GM12872 (cell line): ENCODE data around the gene SEMA3C.

Source experiments
- TF ChIP-seq, protein P1 (sequence below): IDR thresholded peaks from 3 replicates; pipeline ENCODE4 v1.5.1; 2011; ENCODE audit warnings: low read depth, mild to moderate bottlenecking, low read length, moderate library complexity; ENCODE audit not compliant: insufficient read depth

SEMA3C gene

DNA sequence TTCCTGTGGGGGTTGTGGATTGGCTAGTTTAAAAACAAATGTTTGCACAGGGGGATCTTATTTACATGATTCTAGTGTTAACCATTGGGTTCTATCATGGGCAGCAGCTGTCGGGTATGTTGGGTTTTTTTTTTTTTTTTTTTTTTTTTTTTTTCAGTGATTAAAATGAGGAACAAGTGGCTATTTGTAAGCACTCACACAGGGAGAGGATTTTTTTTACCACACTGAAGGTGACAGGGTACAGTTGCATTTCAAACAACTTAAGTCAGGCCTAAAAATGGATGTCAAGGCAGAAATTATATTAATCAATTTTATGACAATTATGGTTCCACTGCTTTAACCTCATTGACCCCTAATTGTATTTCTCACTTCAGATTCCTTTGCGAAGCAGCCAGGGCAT lies 187.6 kb downstream of the SEMA3C start:
- TF ChIP-seq, protein P1, sequence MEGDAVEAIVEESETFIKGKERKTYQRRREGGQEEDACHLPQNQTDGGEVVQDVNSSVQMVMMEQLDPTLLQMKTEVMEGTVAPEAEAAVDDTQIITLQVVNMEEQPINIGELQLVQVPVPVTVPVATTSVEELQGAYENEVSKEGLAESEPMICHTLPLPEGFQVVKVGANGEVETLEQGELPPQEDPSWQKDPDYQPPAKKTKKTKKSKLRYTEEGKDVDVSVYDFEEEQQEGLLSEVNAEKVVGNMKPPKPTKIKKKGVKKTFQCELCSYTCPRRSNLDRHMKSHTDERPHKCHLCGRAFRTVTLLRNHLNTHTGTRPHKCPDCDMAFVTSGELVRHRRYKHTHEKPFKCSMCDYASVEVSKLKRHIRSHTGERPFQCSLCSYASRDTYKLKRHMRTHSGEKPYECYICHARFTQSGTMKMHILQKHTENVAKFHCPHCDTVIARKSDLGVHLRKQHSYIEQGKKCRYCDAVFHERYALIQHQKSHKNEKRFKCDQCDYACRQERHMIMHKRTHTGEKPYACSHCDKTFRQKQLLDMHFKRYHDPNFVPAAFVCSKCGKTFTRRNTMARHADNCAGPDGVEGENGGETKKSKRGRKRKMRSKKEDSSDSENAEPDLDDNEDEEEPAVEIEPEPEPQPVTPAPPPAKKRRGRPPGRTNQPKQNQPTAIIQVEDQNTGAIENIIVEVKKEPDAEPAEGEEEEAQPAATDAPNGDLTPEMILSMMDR: no peak

DNA sequence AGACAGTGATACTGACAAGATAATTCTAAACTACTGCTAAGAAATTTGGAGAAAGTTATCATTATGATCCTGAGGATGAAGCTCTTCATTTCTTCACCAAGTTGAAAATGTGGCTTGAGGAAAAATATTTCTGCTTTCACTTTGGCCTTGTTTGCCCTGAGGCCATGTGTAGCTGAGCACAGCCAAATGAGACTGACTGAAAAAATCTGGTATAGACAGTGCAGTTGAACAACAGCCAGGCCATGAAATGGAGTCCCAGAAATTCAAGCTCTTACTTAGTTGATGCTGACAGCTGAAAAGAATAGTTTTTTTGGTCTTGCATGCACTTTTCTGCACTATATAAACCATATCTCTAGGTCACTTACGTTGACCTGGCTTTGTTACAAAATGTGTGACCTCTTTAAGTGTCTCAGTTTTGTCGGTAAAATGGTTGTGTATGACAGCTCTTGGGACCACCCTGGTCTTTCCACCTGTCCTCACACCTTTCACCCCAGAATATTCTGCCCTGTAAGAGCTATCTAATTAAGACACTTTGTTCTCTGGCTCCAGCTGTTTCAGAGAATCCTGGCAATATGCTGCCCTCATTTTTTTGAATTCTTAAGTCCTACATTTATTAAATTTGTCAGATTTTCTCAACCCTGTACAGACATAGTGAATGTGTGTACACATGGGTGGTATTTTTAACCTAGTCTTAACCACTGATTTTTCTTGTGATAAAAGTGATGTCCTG lies 189.1 kb downstream of the SEMA3C start:
- TF ChIP-seq, protein P1: no peak

DNA sequence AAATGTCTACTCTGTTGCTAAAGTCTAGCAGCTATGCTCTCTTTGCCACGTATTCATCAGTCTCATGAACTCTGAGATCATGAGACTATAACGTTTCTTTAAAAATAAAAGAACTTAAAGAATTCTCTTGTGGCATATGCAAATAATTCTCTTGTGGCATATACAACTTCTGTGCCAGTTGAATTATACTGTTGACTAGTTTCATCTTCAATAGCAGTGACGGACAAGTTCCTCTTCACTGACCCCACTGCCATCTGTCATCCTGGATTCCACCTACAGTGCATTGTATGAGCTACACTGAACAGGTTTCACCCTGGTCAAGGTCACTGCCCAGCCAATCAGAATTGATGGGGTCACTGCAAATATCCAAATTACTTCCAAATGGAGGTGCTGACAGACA lies 192.2 kb downstream of the SEMA3C start:
- TF ChIP-seq, protein P1: no peak

DNA sequence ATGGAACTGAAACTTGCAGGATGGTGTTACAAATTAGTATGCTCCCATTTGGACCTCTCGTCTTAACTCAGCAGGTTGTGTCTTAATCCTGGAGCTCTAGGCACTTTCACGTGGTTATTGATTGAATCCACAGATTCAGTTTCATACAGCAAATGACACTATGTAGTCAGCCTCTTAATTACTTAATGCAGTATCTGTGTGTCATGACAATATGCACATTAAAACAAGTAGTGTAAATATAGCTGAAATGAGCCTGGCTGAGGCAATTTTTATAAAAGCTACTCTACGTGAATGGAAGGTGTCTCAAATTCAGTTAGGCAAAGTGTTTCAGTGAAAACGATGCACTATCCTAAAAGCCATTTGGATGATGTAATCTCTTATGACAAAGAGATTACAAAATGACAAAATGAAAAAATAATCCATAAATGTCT lies 193.7 kb downstream of the SEMA3C start:
- TF ChIP-seq, protein P1: no peak

DNA sequence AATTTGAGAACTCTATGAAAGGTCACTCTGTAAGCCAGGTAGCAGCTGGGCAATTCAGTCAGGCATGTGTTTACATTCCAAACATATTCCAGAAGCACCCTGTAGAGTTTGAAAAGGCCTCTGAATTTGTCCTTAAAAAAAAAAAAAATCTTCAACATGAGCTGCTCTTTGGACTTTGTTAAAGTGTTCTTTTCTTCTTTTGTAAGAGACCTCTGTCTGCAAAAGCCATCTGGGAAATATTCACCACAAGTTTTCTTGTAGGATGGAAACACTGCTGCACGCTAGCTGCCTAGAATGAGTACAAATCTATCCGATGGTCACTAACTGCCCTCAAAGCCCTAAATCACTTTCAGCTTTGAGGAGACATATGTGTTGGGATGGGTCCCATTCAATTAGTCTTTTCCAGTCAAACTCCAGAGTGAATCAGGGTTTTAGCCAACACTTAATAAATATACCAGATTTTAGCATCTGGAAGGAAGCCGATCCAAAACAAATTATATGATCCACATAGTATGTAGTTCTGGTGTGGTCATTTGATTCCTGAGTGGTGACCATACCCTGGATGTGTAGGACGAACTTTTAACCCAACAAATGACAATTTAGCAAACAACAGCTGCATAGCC lies 194.5 kb downstream of the SEMA3C start:
- TF ChIP-seq, protein P1: no peak

DNA sequence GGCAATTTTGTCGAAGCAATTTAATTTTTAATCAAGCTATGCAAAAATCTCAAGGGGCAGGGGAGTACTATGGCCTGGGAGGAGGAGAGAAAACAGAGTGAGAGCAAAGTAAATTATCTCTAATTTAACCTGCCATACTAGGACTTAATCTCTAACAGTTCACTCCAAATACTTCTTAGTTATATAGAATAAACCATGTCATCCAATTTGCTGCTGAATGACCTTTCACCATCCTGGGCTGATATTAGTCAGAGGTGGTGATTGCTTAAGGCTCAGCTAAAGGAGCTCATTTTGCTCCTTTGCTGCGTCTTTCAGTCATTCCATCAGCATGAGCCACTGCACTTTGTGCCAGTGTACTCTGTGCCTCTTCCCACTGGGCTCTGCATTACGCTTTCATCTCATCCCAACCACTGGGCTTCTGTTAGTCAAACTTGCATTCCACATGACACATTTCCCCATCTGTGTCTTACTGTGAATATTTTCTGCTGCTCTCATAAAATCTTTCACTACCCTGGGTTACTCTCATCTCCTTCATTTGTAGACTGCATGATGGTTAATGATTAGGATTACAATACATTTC lies 196.1 kb downstream of the SEMA3C start:
- TF ChIP-seq, protein P1: no peak

DNA sequence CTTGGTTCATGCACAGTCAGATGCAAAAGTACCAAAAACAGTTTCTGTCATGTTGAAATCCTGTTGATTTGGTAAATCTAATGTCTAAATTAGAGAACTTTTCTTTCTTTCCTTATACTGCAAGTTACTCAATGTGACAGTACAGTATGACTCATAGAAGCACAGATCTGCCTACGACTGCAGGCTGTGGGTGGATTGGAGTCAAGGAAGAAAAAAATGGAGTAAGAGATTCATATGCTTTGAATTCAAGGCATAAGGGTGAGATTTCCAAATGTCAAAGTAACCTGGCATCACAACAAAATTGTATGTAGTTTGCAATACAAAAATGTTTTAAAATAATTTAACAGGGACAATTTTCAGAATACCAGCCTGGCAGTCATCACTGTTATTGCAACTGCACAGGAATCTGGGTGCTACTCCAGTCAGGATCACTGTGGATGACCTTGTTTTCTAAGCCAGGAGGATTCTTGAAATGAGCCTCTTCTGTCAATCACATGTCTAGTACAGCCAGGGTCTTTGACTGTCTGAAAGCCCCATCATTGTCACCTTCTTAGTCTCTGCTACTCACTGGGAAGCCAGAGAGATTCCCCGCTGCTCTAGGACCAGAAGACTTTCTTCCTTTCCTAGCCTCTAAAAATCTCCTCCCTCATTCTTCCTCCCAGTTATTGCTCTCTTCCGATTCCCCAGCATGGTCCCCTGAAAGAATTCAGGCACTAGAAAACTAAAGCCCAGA lies 196.8 kb downstream of the SEMA3C start:
- TF ChIP-seq, protein P1: no peak
